SW 1271 (cell line): ENCODE measurements around the gene DNAJC18.
A peak's percentile ranks its signal among the peaks of the same experiment; 100 is the strongest.
"Not testable (repeated sequence)": the region's sequence is repeated elsewhere in the genome, so short reads cannot be mapped to it uniquely, and the experiment has no call there.

Experiments used
- DNase-seq, 2 experiments: peaks; one replicate each; lab custom pipeline; 2025; lab: John Stamatoyannopoulos, UW

The DNAJC18 gene

GRCh38 chr5:139461176-139461575 lies 21.9 kb upstream of the DNAJC18 start:
- DNase-seq = no peak

- no peak for DNase-seq
Measured at GRCh38 chr5:139460455-139460854, 21.1 kb upstream of the DNAJC18 start.

GRCh38 chr5:139459451-139459934 lies 20.2 kb upstream of the DNAJC18 start:
- DNase-seq = no peak

GRCh38 chr5:139458580-139459407 lies 19.5 kb upstream of the DNAJC18 start:
- peak; percentile 21 to 23 for DNase-seq

GRCh38 chr5:139457653-139458306 lies 18.5 kb upstream of the DNAJC18 start:
- DNase-seq = no peak

GRCh38 chr5:139457241-139457640 lies 17.9 kb upstream of the DNAJC18 start:
- DNase-seq = no peak

GRCh38 chr5:139456776-139457175 lies 17.5 kb upstream of the DNAJC18 start:
- no peak for DNase-seq

GRCh38 chr5:139454568-139455290 lies 15.4 kb upstream of the DNAJC18 start:
- no peak for DNase-seq

- DNase-seq = no peak
Measured at GRCh38 chr5:139453683-139454567, 14.6 kb upstream of the DNAJC18 start.

- no peak for DNase-seq
Measured at GRCh38 chr5:139451878-139452660, 12.7 kb upstream of the DNAJC18 start.

GRCh38 chr5:139451176-139451575 lies 11.9 kb upstream of the DNAJC18 start:
- DNase-seq = no peak

GRCh38 chr5:139446956-139447779 lies 7.8 kb upstream of the DNAJC18 start:
- DNase-seq = no peak

- no peak for DNase-seq
Measured at GRCh38 chr5:139445325-139446170, 6.2 kb upstream of the DNAJC18 start.

GRCh38 chr5:139443831-139444453 lies 4.6 kb upstream of the DNAJC18 start:
- DNase-seq = peak in 1 of 2 experiments; percentile 27

GRCh38 chr5:139440416-139440815 lies 1.1 kb upstream of the DNAJC18 start:
- DNase-seq = not testable (repeated sequence)

- DNase-seq = no peak
Measured at GRCh38 chr5:139438707-139439012, 665 bp downstream of the DNAJC18 start.

GRCh38 chr5:139435676-139436075 lies 3.6 kb downstream of the DNAJC18 start:
- DNase-seq = no peak

- no peak for DNase-seq
Measured at GRCh38 chr5:139431706-139432105, 7.6 kb downstream of the DNAJC18 start.

GRCh38 chr5:139430015-139430414 lies 9.3 kb downstream of the DNAJC18 start:
- DNase-seq = no peak
